K562 (cell line): ENCODE data around the gene SMIM23. TPM values are rescaled to one million over a fixed set of nuclear protein-coding genes. Genes with fewer than 3 reads are reported as not detected.

Source experiments
- ATAC-seq: fragments of 200-7000 bp; cut with Tn5 transposase; 3 replicates; pipeline ENCODE4 v1.9.1; 2020; ENCODE audit warnings: moderate library complexity
- BruUV-seq: library from RNA; stranded (reverse); fragments of 400-500 nt; replicated peaks from 2 replicates; lab custom pipeline; 2021; lab: Mats Ljungman, UMichigan
- CTCF ChIA-PET: fragments of 300-600 bp; formaldehyde crosslinking; extraction: SDS; loops from one replicate; lab custom pipeline; 2021; ENCODE audit warnings: low intra/inter-chr PET ratio; lab: Yijun Ruan, JAX
- POLR2A ChIA-PET: fragments of 300-600, 350-650 bp; sonication (Branson Sonifier 250); formaldehyde crosslinking; extraction: SDS; loops from one replicate; lab custom pipeline; 2021; ENCODE audit warnings: antibody characterized with exemption, inconsistent platforms; lab: Yijun Ruan, JAX
- DNase-seq, 4 experiments: peaks; one replicate each; pipeline versions ENCODE4 v3.0.0 to v3.0.0-alpha.2; 2011 to 2018; ENCODE audit warnings: low spot score in 3 of 4, mixed read lengths in 3 of 4; ENCODE audit errors: extremely low read depth in 1 of 4
- FAIRE-seq: peaks from 2 replicates; lab custom pipeline; 2011; peaks lifted over from hg19 to GRCh38; lab: Jason Lieb, UNC
- H2AFZ ChIP-seq: 2 replicates; pipeline ENCODE4 v1.6.0; 2011; ENCODE audit warnings: low read depth, low read length, control low read depth, inconsistent platforms
- H3K27ac ChIP-seq: fragments of 200-600 bp; 3 replicates; pipeline ENCODE4 v1.8.0; 2011; ENCODE audit warnings: low read depth, mild to moderate bottlenecking, control low read depth, inconsistent platforms, low read length, moderate library complexity, mixed read lengths; ENCODE audit errors: extremely low read depth
- H3K27me3 ChIP-seq, 2 experiments: fragments of 300-600 bp in 1 of 2; 2 replicates in 1 of 2; 3 replicates in 1 of 2; pipeline versions ENCODE4 v1.6.0 to v1.8.0; 2011; ENCODE audit warnings: inconsistent platforms in 2 of 2, low read length in 2 of 2, mild to moderate bottlenecking in 1 of 2, mixed read lengths in 1 of 2, moderate library complexity in 1 of 2; ENCODE audit not compliant: control insufficient read depth in 2 of 2, insufficient read depth in 2 of 2
- H3K36me3 ChIP-seq: fragments of 300-600 bp; 3 replicates; pipeline ENCODE4 v1.8.0; 2011; ENCODE audit warnings: mild to moderate bottlenecking, low read length, inconsistent platforms; ENCODE audit not compliant: control insufficient read depth, insufficient read depth
- H3K4me1 ChIP-seq, 2 experiments: fragments of 200-600 bp in 1 of 2; replicated peaks in 1 of 2; 2 replicates in 1 of 2; 3 replicates in 1 of 2; pipeline versions ENCODE4 v1.5.1 to v1.8.0; 2011; ENCODE audit warnings: inconsistent platforms in 2 of 2, low read length in 2 of 2, mild to moderate bottlenecking in 1 of 2, mixed read lengths in 1 of 2, moderate library complexity in 1 of 2; ENCODE audit not compliant: control insufficient read depth in 2 of 2, insufficient read depth in 2 of 2
- H3K4me2 ChIP-seq: 2 replicates; pipeline ENCODE4 v1.6.1; 2011; ENCODE audit warnings: low read length, control low read depth, inconsistent platforms, mixed read lengths; ENCODE audit not compliant: insufficient read depth
- H3K4me3 ChIP-seq: fragments of 200-600 bp; sonication (generic), shearing (Covaris generic); 2 replicates; pipeline ENCODE4 v1.5.1; 2016; ENCODE audit warnings: control low read depth, inconsistent platforms
- H3K79me2 ChIP-seq: fragments of 200-600 bp; 3 replicates; pipeline ENCODE4 v1.8.0; 2011; ENCODE audit warnings: low read length, inconsistent platforms; ENCODE audit not compliant: control insufficient read depth, insufficient read depth
- H3K9ac ChIP-seq, 2 experiments: 2 replicates each; pipeline versions ENCODE4 v1.6.0 to v1.6.1; 2011; ENCODE audit warnings: low read depth in 2 of 2, low read length in 2 of 2, control low read depth in 1 of 2, inconsistent platforms in 1 of 2, mild to moderate bottlenecking in 1 of 2, mixed read lengths in 1 of 2; ENCODE audit not compliant: insufficient read depth in 1 of 2
- H3K9me1 ChIP-seq: one replicate; pipeline ENCODE4 v1.6.0; 2011; ENCODE audit warnings: inconsistent platforms, mild to moderate bottlenecking, low read length, moderate library complexity; ENCODE audit not compliant: control insufficient read depth, insufficient read depth
- H3K9me3 ChIP-seq: replicated peaks from 2 replicates; pipeline ENCODE4 v1.5.1; 2011; ENCODE audit warnings: low read depth, low read length, inconsistent platforms; ENCODE audit not compliant: control insufficient read depth, insufficient read depth
- H4K20me1 ChIP-seq: replicated peaks from 2 replicates; pipeline ENCODE4 v1.6.1; 2011; ENCODE audit warnings: low read length, inconsistent platforms, mixed read lengths; ENCODE audit not compliant: control insufficient read depth, insufficient read depth
- ATF7 ChIP-seq: fragments of 450-650 bp; IDR thresholded peaks from 2 replicates; pipeline ENCODE4 v1.7.1; 2014; ENCODE audit warnings: mild to moderate bottlenecking, moderate library complexity
- KDM4B ChIP-seq, 2 experiments: fragments of 450-650 bp in 1 of 2; sonication (generic) in 1 of 2; IDR thresholded peaks; 2 replicates each; pipeline ENCODE4 v1.6.1; 2016 to 2017; ENCODE audit warnings: borderline replicate concordance in 2 of 2, antibody characterized with exemption in 1 of 2, low read depth in 1 of 2, mild to moderate bottlenecking in 1 of 2
- MECOM ChIP-seq: fragments of 250-450 bp; sonication (Bioruptor Pico); IDR thresholded peaks from 2 replicates; pipeline ENCODE4 v1.8.0; 2022; ENCODE audit warnings: inconsistent platforms
- PATZ1 ChIP-seq: fragments of 250-450 bp; sonication (Bioruptor Pico); IDR thresholded peaks from 2 replicates; pipeline ENCODE4 v1.5.0; 2020; ENCODE audit warnings: mild to moderate bottlenecking, borderline replicate concordance
- PREB ChIP-seq: sonication (generic); formaldehyde crosslinking; IDR thresholded peaks from 2 replicates; pipeline ENCODE4 v1.8.1; 2023; ENCODE audit warnings: mild to moderate bottlenecking, missing genetic modification reagents
- RBM25 ChIP-seq: fragments of 200-400 bp; formaldehyde crosslinking; IDR thresholded peaks from 2 replicates; pipeline ENCODE4 v1.6.1; 2018; ENCODE audit warnings: low read length, low read depth, moderate library complexity; ENCODE audit not compliant: severe bottlenecking
- SAP30 ChIP-seq: fragments of 200-600 bp; sonication (generic); IDR thresholded peaks from 2 replicates; pipeline ENCODE4 v1.6.1; 2012; ENCODE audit warnings: borderline replicate concordance, low read depth, mild to moderate bottlenecking, moderate library complexity, low read length, control low read depth, inconsistent platforms; ENCODE audit not compliant: insufficient read depth, poor library complexity, severe bottlenecking
- TEAD1 ChIP-seq, 2 experiments: fragments of 450-650 bp in 1 of 2; sonication (generic) in 1 of 2; formaldehyde crosslinking; IDR thresholded peaks; 2 replicates each; pipeline versions ENCODE4 v1.4.0 to v1.8.0; 2020 to 2022; ENCODE audit warnings: mild to moderate bottlenecking in 2 of 2, missing genetic modification reagents in 1 of 2
- ZNF121 ChIP-seq: sonication (generic); formaldehyde crosslinking; conservative IDR thresholded peaks from 2 replicates; pipeline ENCODE4 v1.8.0; 2022; ENCODE audit warnings: missing genetic modification reagents
- ZNF165 ChIP-seq: fragments of 250-450 bp; sonication (Bioruptor Pico); IDR thresholded peaks from 2 replicates; pipeline ENCODE4 v1.4.0; 2020; ENCODE audit warnings: borderline replicate concordance
- WGBS: fragments of 100-300 bp; shearing (Covaris generic); methylation state at CpG from one replicate; pipeline ENCODE4 v1.1.6; 2016; ENCODE audit warnings: low coverage, mixed read lengths; ENCODE audit not compliant: insufficient coverage; ENCODE audit errors: missing lambda C conversion rate; 5-methylcytosine and 5-hydroxymethylcytosine counted together
- in situ Hi-C: fragments of 300-500 bp; cut with MboI; formaldehyde crosslinking; loops from 4 replicates; pipeline ENCODE4 v1.15.0; 2018; ENCODE audit warnings: inconsistent platforms, mixed read lengths
- intact Hi-C: fragments of 100-400 bp; cut with micrococcal nuclease; formaldehyde crosslinking; loops from 2 replicates; pipeline ENCODE4 v1.14.2; 2022
- polyA plus RNA-seq, 8 experiments: library from polyadenylated mRNA; depleted of rRNA in 4 of 8; stranded (reverse) in 5 of 8; unstranded in 3 of 8; fragments of >200 nt; fragmentation: Nextera tagmentation in 2 of 8; fragmentation: Illumina TruSeq in 1 of 8; extraction: Ambion mirVana in 2 of 8; extraction: Trizol in 1 of 8; gene quantifications; 2 replicates each; pipeline versions ENCODE4 v1.2.1 to v1.2.3, GENCODE V29; 2011 to 2014; ENCODE audit warnings: inconsistent platforms in 1 of 8, missing spikeins in 1 of 8
- total RNA-seq, 7 experiments: library from RNA; depleted of rRNA in 6 of 7; stranded (reverse); fragments of >200 nt in 6 of 7; fragmentation: Illumina TruSeq in 2 of 7; extraction: Trizol in 2 of 7; gene quantifications; 2 replicates each; pipeline versions ENCODE4 v1.2.1 to v1.2.3, GENCODE V29; 2011 to 2021; ENCODE audit warnings: low replicate concordance in 1 of 7
- TF ChIP-seq, protein P1 (sequence below), 2 experiments: IDR thresholded peaks; 2 replicates each; pipeline ENCODE4 v1.6.1; 2011; ENCODE audit warnings: borderline replicate concordance in 1 of 2, control low read depth in 1 of 2, low read depth in 1 of 2, low read length in 1 of 2, mild to moderate bottlenecking in 1 of 2, mixed read lengths in 1 of 2, moderate library complexity in 1 of 2; ENCODE audit not compliant: insufficient read depth in 1 of 2, insufficient read length in 1 of 2, poor library complexity in 1 of 2, severe bottlenecking in 1 of 2; ENCODE audit errors: extremely low read depth in 1 of 2

The SMIM23 gene
- total and polyA plus RNA-seq, 9 of the 15 experiments (the other 6 are each of a cell fraction or from before 2014, with no cell fraction given) = not detected

- TF ChIP-seq, protein P1, sequence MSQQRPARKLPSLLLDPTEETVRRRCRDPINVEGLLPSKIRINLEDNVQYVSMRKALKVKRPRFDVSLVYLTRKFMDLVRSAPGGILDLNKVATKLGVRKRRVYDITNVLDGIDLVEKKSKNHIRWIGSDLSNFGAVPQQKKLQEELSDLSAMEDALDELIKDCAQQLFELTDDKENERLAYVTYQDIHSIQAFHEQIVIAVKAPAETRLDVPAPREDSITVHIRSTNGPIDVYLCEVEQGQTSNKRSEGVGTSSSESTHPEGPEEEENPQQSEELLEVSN (IDR thresholded peaks at IDR 0.05; ENCODE audit: borderline replicate concordance in 1 of 2, extremely low read depth in 1 of 2, insufficient read depth in 1 of 2, insufficient read length in 1 of 2, low read depth in 1 of 2, low read length in 1 of 2, poor library complexity in 1 of 2, severe bottlenecking in 1 of 2) = no peak
Observed at GRCh38 chr5:171750311-171750788, 35.3 kb upstream of the SMIM23 start (continued).

- Histone ChIP-seq H3K27me3 (no peaks in the 10 kb centered on the region; a peak in 1 of 5 replicates), H3K4me2 (no peak overlapping the region), H3K9me1 (no peaks in the 10 kb centered on the region), H3K4me1 (no peaks in the 10 kb centered on the region), H3K36me3 (no peaks in the 10 kb centered on the region), H3K9me3 (no peaks in the 10 kb centered on the region), H3K27ac (no peak overlapping the region), H2AFZ (no peak overlapping the region), H3K9ac (no peak overlapping the region), H4K20me1 (no peaks in the 10 kb centered on the region), H3K4me3 (no peak overlapping the region), H3K79me2 (no peaks in the 10 kb centered on the region)
- intact Hi-C loops (no loop called here), in situ Hi-C loops (no loop called here)
- POLR2A ChIA-PET = interaction anchor here (0.7 kb wide), 1 partner anchor 217 kb away, joined by 3 read pairs; no protein-coding TSS in a partner anchor
- WGBS = 0% methylated on average over 5 of the region's 5 CpGs
- TF ChIP-seq KDM4B (IDR thresholded peaks at IDR 0.05; ENCODE audit: borderline replicate concordance in 2 of 2, low read depth in 1 of 2) (no peak), ZNF121 (CRISPR knock-in tag) (no peak), SAP30 (no peak), PREB (CRISPR knock-in tag) (no peak), ZNF165 (CRISPR knock-in tag) (no peak), PATZ1 (CRISPR knock-in tag) (no peak), ATF7 (no peak), MECOM (CRISPR knock-in tag) (no peak), TEAD1 (CRISPR knock-in tag; IDR thresholded peaks at IDR 0.05) (no peak), RBM25 (no peak)
- FAIRE-seq (no peak), ATAC-seq (no peak), DNase-seq (no peak)
- CTCF ChIA-PET = no interaction called here
- no TSS peak for BruUV-seq
Observed at GRCh38 chr5:171755354-171755821, 30.2 kb upstream of the SMIM23 start.
